B cell (primary cell): ENCODE measurements around the gene PTCRA.
"Not testable (repeated sequence)": the region's sequence is repeated elsewhere in the genome, so short reads cannot be mapped to it uniquely, and the experiment has no call there.

Source experiments
- EZH2 ChIP-seq: IDR thresholded peaks from 2 replicates; pipeline ENCODE4 v1.6.1; 2012; ENCODE audit warnings: borderline replicate concordance, low read depth, mild to moderate bottlenecking, moderate library complexity, low read length; ENCODE audit not compliant: insufficient read depth, poor library complexity, severe bottlenecking
- TF ChIP-seq, protein P1 (sequence below): fragments of 200-600 bp; IDR thresholded peaks from one replicate; pipeline ENCODE4 v1.8.0; 2022; ENCODE audit warnings: antibody characterized with exemption, mild to moderate bottlenecking

DNA sequence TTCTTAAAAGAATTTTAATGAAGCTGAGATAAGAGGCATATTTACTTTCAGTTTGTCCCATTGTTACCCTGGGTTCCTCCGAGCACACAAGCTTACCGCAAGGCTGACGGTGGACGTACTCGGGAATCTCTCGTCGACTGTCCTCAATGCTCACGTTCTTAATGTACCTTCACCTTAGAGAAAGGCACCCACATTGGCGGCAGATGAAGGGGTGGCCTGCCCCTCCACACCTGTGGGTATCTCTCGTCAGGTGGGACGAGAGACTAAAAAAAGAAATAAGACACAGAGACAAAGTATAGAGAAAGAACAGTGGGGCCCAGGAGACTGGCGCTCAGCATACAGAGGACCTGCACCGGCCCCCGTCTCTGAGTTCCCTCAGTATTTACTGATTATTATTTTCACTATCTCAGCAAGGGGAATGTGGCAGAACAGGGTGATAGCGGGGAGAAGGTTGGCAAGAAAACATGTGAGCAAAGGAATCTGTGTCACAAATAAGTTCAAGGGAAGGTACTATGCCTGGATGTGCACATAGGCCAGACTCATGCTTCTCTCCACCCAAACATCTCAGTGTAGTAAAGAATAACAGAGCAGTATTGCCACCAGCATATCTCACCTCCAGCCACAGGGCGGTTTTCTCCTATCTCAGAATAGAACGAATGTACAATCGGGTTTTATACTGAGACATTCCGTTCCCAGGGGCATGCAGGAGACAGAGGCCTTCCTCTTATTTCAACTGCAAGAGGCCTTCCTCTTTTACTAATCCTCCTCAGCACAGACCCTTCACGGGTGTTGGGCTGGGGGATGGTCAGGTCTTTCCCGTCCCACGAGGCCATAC is 13.2 kb upstream of the PTCRA start:
- TF ChIP-seq, protein P1, sequence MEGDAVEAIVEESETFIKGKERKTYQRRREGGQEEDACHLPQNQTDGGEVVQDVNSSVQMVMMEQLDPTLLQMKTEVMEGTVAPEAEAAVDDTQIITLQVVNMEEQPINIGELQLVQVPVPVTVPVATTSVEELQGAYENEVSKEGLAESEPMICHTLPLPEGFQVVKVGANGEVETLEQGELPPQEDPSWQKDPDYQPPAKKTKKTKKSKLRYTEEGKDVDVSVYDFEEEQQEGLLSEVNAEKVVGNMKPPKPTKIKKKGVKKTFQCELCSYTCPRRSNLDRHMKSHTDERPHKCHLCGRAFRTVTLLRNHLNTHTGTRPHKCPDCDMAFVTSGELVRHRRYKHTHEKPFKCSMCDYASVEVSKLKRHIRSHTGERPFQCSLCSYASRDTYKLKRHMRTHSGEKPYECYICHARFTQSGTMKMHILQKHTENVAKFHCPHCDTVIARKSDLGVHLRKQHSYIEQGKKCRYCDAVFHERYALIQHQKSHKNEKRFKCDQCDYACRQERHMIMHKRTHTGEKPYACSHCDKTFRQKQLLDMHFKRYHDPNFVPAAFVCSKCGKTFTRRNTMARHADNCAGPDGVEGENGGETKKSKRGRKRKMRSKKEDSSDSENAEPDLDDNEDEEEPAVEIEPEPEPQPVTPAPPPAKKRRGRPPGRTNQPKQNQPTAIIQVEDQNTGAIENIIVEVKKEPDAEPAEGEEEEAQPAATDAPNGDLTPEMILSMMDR: not testable (repeated sequence)
- TF ChIP-seq EZH2: not testable (repeated sequence)
